DLD1 (cell line): Measurements from ENCODE around the gene ANKS3.

Experiments
- in situ Hi-C: cut with HindIII; loops from 2 replicates; pipeline ENCODE4 v1.10.0; 2017; ENCODE audit warnings: low sequenced_read_pairs

The ANKS3 gene

GRCh38 chr16:4685776-4686496, 48.1 kb downstream of the ANKS3 start:
- in situ Hi-C loops: no loop called here

- in situ Hi-C loops: no loop called here
Measured at GRCh38 chr16:4685292-4685691, 48.8 kb downstream of the ANKS3 start.

GRCh38 chr16:4684763-4685162, 49.3 kb downstream of the ANKS3 start:
- in situ Hi-C loops: no loop called here

- in situ Hi-C loops: no loop called here
Measured at GRCh38 chr16:4684058-4684715, 49.9 kb downstream of the ANKS3 start.

- in situ Hi-C loops: no loop called here
Measured at GRCh38 chr16:4683255-4684057, 50.6 kb downstream of the ANKS3 start.

GRCh38 chr16:4682616-4683254, 51.3 kb downstream of the ANKS3 start:
- in situ Hi-C loops: no loop called here

- in situ Hi-C loops: no loop called here
Measured at GRCh38 chr16:4682084-4682591, 51.9 kb downstream of the ANKS3 start.

GRCh38 chr16:4681471-4682083, 52.5 kb downstream of the ANKS3 start:
- in situ Hi-C loops: no loop called here

GRCh38 chr16:4680673-4681470, 53.2 kb downstream of the ANKS3 start:
- in situ Hi-C loops: no loop called here

- in situ Hi-C loops: no loop called here
Measured at GRCh38 chr16:4679850-4680636, 54.0 kb downstream of the ANKS3 start.

GRCh38 chr16:4679156-4679849, 54.8 kb downstream of the ANKS3 start:
- in situ Hi-C loops: no loop called here

GRCh38 chr16:4678596-4678995, 55.5 kb downstream of the ANKS3 start:
- in situ Hi-C loops: no loop called here

GRCh38 chr16:4677994-4678393, 56.1 kb downstream of the ANKS3 start:
- in situ Hi-C loops: no loop called here

- in situ Hi-C loops: no loop called here
Measured at GRCh38 chr16:4677390-4677789, 56.7 kb downstream of the ANKS3 start.

- in situ Hi-C loops: no loop called here
Measured at GRCh38 chr16:4676831-4677230, 57.2 kb downstream of the ANKS3 start.

GRCh38 chr16:4675864-4676786, 57.9 kb downstream of the ANKS3 start:
- in situ Hi-C loops: no loop called here

GRCh38 chr16:4674926-4675530, 59.0 kb downstream of the ANKS3 start:
- in situ Hi-C loops: no loop called here
